WERI-Rb-1 (cell line): ENCODE data around the gene CPAMD8.
A peak's percentile ranks its signal among the peaks of the same experiment; 100 is the strongest.

Experiments
- DNase-seq: peaks from one replicate; pipeline ENCODE4 v3.0.0-alpha.2; 2020
- H3K27ac ChIP-seq: fragments of 250-450 bp; sonication (Bioruptor Pico); 2 replicates; pipeline ENCODE4 v1.5.1; 2020; ENCODE audit warnings: mild to moderate bottlenecking, moderate library complexity
- H3K27me3 ChIP-seq: fragments of 250-450 bp; sonication (Bioruptor Pico); 2 replicates; pipeline ENCODE4 v1.5.1; 2021; ENCODE audit warnings: mild to moderate bottlenecking, low read depth, moderate library complexity; ENCODE audit not compliant: insufficient read depth, severe bottlenecking
- H3K36me3 ChIP-seq: fragments of 250-450 bp; sonication (Bioruptor Pico); 2 replicates; pipeline ENCODE4 v1.5.1; 2020; ENCODE audit warnings: mild to moderate bottlenecking, moderate library complexity
- H3K4me3 ChIP-seq: 2 replicates; pipeline ENCODE4 v1.5.1; 2011; ENCODE audit warnings: low read depth, mild to moderate bottlenecking, control low read depth, low read length
- H3K9me3 ChIP-seq: fragments of 250-450 bp; sonication (Bioruptor Pico); 2 replicates; pipeline ENCODE4 v1.5.1; 2021; ENCODE audit warnings: mild to moderate bottlenecking, moderate library complexity; ENCODE audit not compliant: severe bottlenecking
- TF ChIP-seq, protein P1 (sequence below): IDR thresholded peaks from 2 replicates; pipeline ENCODE4 v1.5.1; 2011; ENCODE audit warnings: low read depth, mild to moderate bottlenecking, control low read depth, inconsistent platforms, low read length

Gene CPAMD8

DNA sequence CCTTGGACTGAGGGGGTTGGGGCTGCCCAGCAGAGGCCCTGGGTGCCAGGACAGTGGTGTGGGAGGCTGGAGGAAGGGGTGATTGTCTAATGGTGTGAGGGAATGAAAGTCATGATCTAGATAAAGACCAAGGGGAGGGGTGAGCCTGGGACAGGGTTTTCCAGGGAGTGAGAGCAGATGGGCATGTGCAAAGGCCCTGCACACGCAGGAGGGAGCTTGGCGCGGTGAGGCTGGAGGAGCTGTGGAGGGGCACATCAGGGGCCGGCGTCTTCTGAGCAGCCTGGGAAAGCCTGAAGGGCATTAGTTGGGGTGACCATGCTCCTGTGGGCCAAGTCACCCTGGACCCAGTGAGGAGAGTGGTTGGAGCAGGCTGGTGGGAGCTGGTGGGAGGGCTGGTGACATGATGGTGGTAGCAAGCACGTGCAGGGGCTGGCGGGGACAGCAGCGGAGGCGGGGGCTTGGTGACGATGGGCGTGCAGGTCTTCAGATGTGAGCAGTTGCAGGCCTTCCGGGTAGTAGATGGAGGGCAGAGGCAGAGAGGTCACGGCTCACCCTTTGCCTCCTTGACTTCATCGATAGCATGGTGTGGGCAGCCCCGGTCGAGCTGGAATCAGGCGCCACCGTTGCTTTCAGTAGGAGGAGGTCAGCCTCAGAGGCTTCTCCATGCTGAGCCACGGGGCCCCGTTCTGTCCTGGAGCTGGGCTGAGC is 158.0 kb downstream of the CPAMD8 start:
- Histone ChIP-seq H3K27me3 (no peaks in the 10 kb centered on the region), H3K36me3 (peaks cover 78% of the 10 kb centered on the region), H3K4me3 (no peak overlapping the region), H3K27ac (no peak overlapping the region), H3K9me3 (no peaks in the 10 kb centered on the region)
- TF ChIP-seq, protein P1, sequence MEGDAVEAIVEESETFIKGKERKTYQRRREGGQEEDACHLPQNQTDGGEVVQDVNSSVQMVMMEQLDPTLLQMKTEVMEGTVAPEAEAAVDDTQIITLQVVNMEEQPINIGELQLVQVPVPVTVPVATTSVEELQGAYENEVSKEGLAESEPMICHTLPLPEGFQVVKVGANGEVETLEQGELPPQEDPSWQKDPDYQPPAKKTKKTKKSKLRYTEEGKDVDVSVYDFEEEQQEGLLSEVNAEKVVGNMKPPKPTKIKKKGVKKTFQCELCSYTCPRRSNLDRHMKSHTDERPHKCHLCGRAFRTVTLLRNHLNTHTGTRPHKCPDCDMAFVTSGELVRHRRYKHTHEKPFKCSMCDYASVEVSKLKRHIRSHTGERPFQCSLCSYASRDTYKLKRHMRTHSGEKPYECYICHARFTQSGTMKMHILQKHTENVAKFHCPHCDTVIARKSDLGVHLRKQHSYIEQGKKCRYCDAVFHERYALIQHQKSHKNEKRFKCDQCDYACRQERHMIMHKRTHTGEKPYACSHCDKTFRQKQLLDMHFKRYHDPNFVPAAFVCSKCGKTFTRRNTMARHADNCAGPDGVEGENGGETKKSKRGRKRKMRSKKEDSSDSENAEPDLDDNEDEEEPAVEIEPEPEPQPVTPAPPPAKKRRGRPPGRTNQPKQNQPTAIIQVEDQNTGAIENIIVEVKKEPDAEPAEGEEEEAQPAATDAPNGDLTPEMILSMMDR = no peak
- DNase-seq = no peak

DNA sequence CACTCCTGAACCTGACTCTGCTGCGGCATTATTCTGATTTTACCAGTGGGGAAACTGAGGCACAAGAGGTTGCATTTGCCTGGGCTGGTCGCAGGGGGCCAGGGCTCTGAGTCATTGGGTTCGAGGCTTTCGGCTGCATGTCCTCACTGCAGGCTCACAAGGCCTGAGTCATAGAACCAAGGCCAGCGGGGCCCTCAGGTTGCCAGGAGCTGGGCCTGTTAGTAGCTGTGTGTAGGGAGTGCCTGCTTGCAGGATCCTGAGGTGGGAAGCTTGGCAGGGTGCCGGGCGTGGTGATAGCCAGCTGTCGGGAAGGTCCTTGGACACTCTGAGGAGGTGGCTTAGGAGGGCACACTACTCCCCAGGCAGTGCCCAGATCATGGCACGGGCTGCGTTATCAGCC is 159.4 kb downstream of the CPAMD8 start:
- Histone ChIP-seq H3K9me3 (no peaks in the 10 kb centered on the region), H3K4me3 (no peak overlapping the region), H3K27me3 (no peaks in the 10 kb centered on the region), H3K27ac (no peak overlapping the region), H3K36me3 (peaks cover 76% of the 10 kb centered on the region)
- TF ChIP-seq, protein P1 = no peak
- no peak for DNase-seq

DNA sequence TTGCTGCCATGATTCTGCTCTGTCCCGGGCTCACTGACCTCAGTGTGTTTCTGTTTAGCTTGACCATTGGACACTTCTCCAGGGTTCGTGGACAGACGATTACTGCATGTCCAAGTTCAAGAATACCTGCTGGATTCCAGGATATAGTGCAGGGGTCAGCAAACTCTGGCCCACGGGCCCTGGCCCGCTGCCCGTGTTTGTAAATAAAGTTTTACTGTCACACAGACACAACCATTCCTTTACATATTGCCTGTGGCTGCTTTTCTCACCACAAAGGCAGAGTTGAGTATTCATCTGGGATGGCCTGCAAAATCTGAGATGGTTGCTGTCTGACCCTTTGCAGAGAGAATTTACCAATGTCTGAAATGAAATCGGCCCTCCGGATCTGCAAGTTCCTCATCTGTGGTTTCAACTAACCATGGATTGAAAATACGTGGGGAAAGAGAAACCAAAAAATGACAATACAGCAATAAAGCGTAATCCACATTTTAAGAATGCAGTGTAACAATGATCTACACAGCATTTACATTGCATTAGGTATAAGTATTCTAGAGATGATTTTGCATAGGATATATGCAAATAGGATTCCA is 163.7 kb downstream of the CPAMD8 start:
- H3K27me3 ChIP-seq = no peaks in the 10 kb centered on the region
- TF ChIP-seq, protein P1 = no peak
- peaks cover 49% of the 10 kb centered on the region for H3K36me3 ChIP-seq
- no peak overlapping the region for H3K27ac ChIP-seq
- DNase-seq = no peak
- H3K9me3 ChIP-seq = no peaks in the 10 kb centered on the region
- no peak overlapping the region for H3K4me3 ChIP-seq

DNA sequence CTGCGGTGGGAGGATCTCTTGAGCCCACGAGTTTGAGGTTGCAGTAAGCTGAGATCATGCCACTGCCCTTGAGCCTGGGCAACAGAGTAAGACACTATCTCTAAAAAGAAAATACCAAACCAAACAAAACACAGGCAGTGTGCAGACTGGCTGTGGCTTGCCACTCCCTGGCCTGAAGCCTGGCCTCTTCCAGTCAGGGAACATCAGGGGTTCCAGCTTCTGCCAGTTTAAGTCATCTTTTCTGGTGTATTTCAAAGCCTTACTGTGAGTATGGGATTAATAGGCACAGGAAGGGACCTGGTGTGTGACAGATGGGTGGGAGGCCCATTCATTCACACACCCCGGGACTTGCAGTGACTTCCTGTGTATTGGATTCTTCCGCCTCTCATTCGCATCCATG is 164.8 kb downstream of the CPAMD8 start:
- Histone ChIP-seq H3K9me3 (no peaks in the 10 kb centered on the region), H3K36me3 (peaks cover 40% of the 10 kb centered on the region), H3K4me3 (no peak overlapping the region), H3K27me3 (no peaks in the 10 kb centered on the region), H3K27ac (peak overlapping the region; percentile 44; the same call in 1 of the 2 replicates)
- TF ChIP-seq, protein P1 = no peak
- DNase-seq = peak; percentile 33

DNA sequence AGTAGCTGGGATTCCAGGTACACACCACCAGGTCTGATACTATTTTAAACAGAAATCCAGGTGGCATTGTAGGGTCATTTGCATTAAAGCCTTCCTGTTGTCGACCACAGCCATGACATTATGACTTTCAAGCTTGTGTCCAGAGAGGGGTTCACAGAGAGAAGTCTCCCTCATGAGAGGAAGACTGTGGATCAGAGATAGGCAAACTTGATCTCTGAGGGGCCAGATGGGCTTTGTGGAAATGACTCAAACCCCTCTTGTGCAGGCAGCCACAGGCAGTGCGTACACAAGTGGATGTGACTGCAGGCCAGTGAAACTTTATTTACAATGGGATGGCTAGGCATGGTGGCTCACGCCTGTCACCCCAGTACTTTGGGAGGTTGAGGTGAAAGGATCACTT is 165.6 kb downstream of the CPAMD8 start:
- Histone ChIP-seq H3K27me3 (no peaks in the 10 kb centered on the region), H3K36me3 (peaks cover 32% of the 10 kb centered on the region), H3K9me3 (no peaks in the 10 kb centered on the region), H3K27ac (no peak overlapping the region), H3K4me3 (no peak overlapping the region)
- no peak for DNase-seq
- TF ChIP-seq, protein P1 = no peak
